Gastrocnemius medialis (tissue), 4 donors: Measurements from ENCODE around the gene MCMBP.

ENCODE experiments used
- POLR2A ChIP-seq, 2 donors: fragments of 450-650 bp; IDR thresholded peaks; one replicate each; pipeline ENCODE4 v1.6.1; 2017; ENCODE audit warnings: antibody characterized with exemption in 2 of 2, mild to moderate bottlenecking in 2 of 2, moderate library complexity in 2 of 2
- TF ChIP-seq, protein P1 (sequence below), 5 experiments: fragments of 450-650 bp in 3 of 5; fragments of 200-600 bp in 2 of 5; sonication (generic) in 2 of 5; IDR thresholded peaks in 4 of 5; conservative IDR thresholded peaks in 1 of 5; 1 replicate in 4 of 5; 2 replicates in 1 of 5; pipeline ENCODE4 v1.5.1; 2016 to 2019; ENCODE audit warnings: antibody characterized with exemption in 5 of 5, mild to moderate bottlenecking in 3 of 5, moderate library complexity in 3 of 5

DNA sequence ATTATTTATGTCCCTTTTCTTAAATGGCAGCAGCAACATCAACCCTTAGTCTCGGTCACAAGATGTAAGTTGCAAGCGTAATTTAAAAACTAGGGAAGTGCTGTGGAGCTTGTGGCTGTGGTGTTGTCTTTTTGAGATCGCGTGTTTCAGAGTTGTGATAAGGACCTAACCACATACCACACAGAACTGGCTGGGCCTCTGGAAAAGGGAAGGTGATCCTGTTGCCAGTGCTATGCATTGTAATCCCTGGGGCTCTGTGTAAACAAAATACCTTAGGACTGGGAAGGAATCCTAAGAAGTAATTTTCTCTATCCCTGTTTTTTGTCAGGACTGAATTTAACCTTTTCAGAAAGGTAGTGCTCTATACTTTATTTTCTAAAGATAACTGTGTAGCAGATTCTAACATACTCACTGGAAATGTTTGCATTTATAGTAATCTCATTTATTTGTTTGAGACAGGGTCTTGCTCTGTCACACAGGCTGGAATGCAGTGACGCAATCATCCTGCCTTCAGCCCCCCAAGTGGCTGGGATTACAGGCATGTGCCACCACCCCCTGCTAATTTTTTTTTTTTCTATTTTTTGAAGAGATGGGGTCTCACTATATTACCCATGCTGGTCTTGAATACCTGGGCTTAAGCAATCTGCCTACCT lies 86.4 kb downstream of the MCMBP start:
- TF ChIP-seq, protein P1, sequence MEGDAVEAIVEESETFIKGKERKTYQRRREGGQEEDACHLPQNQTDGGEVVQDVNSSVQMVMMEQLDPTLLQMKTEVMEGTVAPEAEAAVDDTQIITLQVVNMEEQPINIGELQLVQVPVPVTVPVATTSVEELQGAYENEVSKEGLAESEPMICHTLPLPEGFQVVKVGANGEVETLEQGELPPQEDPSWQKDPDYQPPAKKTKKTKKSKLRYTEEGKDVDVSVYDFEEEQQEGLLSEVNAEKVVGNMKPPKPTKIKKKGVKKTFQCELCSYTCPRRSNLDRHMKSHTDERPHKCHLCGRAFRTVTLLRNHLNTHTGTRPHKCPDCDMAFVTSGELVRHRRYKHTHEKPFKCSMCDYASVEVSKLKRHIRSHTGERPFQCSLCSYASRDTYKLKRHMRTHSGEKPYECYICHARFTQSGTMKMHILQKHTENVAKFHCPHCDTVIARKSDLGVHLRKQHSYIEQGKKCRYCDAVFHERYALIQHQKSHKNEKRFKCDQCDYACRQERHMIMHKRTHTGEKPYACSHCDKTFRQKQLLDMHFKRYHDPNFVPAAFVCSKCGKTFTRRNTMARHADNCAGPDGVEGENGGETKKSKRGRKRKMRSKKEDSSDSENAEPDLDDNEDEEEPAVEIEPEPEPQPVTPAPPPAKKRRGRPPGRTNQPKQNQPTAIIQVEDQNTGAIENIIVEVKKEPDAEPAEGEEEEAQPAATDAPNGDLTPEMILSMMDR (IDR thresholded peaks at IDR 0.05 in 4 of 5, conservative IDR thresholded peaks at IDR 0.05 in 1 of 5) = no peak
- TF ChIP-seq POLR2A (IDR thresholded peaks at IDR 0.05) = no peak
